WTC11 (cell line): ENCODE data around the gene MED12. TPM values are rescaled to one million over a fixed set of nuclear protein-coding genes. Genes with fewer than 3 reads are reported as not detected.

Experiments
- ATAC-seq: fragments of 200-7000 bp; cut with Tn5 transposase; 2 replicates; pipeline ENCODE4 v1.10.0; 2021; ENCODE audit warnings: mild to moderate bottlenecking, moderate library complexity
- CTCF ChIA-PET: fragments of 300-600 bp; sonication (Branson Sonifier 250); formaldehyde crosslinking; loops from one replicate; lab custom pipeline; 2021; ENCODE audit warnings: antibody characterized with exemption; lab: Charles Lee
- POLR2A ChIA-PET: fragments of 350-600 bp; sonication (Branson Sonifier 250); formaldehyde crosslinking; loops from one replicate; lab custom pipeline; 2021; ENCODE audit warnings: antibody characterized with exemption; lab: Charles Lee
- DNase-seq: peaks from one replicate; pipeline ENCODE4 v3.0.0; 2021; ENCODE audit warnings: low spot score
- H3K27ac Mint-ChIP-seq: 2 replicates; pipeline ENCODE4 v1.8.0; 2021; ENCODE audit warnings: mixed read lengths
- H3K27me3 Mint-ChIP-seq: 2 replicates; pipeline ENCODE4 v1.8.0; 2021; ENCODE audit warnings: low read depth, mild to moderate bottlenecking, moderate library complexity, mixed read lengths
- H3K36me3 Mint-ChIP-seq: 2 replicates; pipeline ENCODE4 v1.8.0; 2021; ENCODE audit warnings: mixed read lengths
- H3K4me1 Mint-ChIP-seq: 2 replicates; pipeline ENCODE4 v1.8.0; 2022; ENCODE audit warnings: mixed read lengths
- H3K4me3 Mint-ChIP-seq: 2 replicates; pipeline ENCODE4 v1.8.0; 2021; ENCODE audit warnings: mild to moderate bottlenecking, moderate library complexity, mixed read lengths
- H3K9me3 Mint-ChIP-seq: 2 replicates; pipeline ENCODE4 v1.8.0; 2021; ENCODE audit warnings: mixed read lengths
- ATF6 ChIP-seq: sonication (generic); formaldehyde crosslinking; IDR thresholded peaks from 2 replicates; pipeline ENCODE4 v1.8.1; 2023; ENCODE audit warnings: mild to moderate bottlenecking, missing genetic modification reagents
- E2F1 ChIP-seq: sonication (generic); formaldehyde crosslinking; IDR thresholded peaks from 2 replicates; pipeline ENCODE4 v1.8.0; 2022; ENCODE audit warnings: mild to moderate bottlenecking, missing genetic modification reagents
- E2F5 ChIP-seq: sonication (generic); formaldehyde crosslinking; IDR thresholded peaks from 2 replicates; pipeline ENCODE4 v1.8.1; 2022; ENCODE audit warnings: mild to moderate bottlenecking, moderate library complexity, missing genetic modification reagents
- ETV6 ChIP-seq: sonication (generic); formaldehyde crosslinking; IDR thresholded peaks from 2 replicates; pipeline ENCODE4 v1.8.1; 2022; ENCODE audit warnings: mild to moderate bottlenecking, missing genetic modification reagents
- GRHL2 ChIP-seq: fragments of 250-450 bp; sonication (Bioruptor Pico); IDR thresholded peaks from 2 replicates; pipeline ENCODE4 v1.8.0; 2022; ENCODE audit warnings: mild to moderate bottlenecking, moderate library complexity; ENCODE audit not compliant: insufficient replicate concordance, severe bottlenecking
- NR2C2 ChIP-seq: sonication (generic); formaldehyde crosslinking; IDR thresholded peaks from 2 replicates; pipeline ENCODE4 v1.8.0; 2022; ENCODE audit warnings: mild to moderate bottlenecking, missing genetic modification reagents
- OVOL2 ChIP-seq: fragments of 250-450 bp; sonication (Bioruptor Pico); IDR thresholded peaks from 2 replicates; pipeline ENCODE4 v1.9.0; 2021; ENCODE audit warnings: mild to moderate bottlenecking, borderline replicate concordance
- TEAD1 ChIP-seq: sonication (generic); formaldehyde crosslinking; IDR thresholded peaks from 2 replicates; pipeline ENCODE4 v1.8.0; 2022; ENCODE audit warnings: mild to moderate bottlenecking, missing genetic modification reagents
- USF2 ChIP-seq: sonication (generic); formaldehyde crosslinking; IDR thresholded peaks from 2 replicates; pipeline ENCODE4 v1.8.1; 2023; ENCODE audit warnings: mild to moderate bottlenecking, missing genetic modification reagents, moderate library complexity
- ZNF423 ChIP-seq: fragments of 250-450 bp; sonication (Bioruptor Pico); IDR thresholded peaks from 2 replicates; pipeline ENCODE4 v2.1.2; 2022; ENCODE audit warnings: mild to moderate bottlenecking, moderate library complexity
- total RNA-seq: library from RNA; stranded (reverse); gene quantifications from 3 replicates; pipeline ENCODE4 v1.2.3, GENCODE V29; 2021
- TF ChIP-seq, protein P1 (sequence below): fragments of 250-450 bp; sonication (Bioruptor Pico); IDR thresholded peaks from 2 replicates; pipeline ENCODE4 v1.9.0; 2021; ENCODE audit warnings: mild to moderate bottlenecking
- TF ChIP-seq, protein P2 (sequence below): sonication (generic); formaldehyde crosslinking; IDR thresholded peaks from 2 replicates; pipeline ENCODE4 v1.8.1; 2023; ENCODE audit warnings: mild to moderate bottlenecking, missing genetic modification reagents, moderate library complexity
- TF ChIP-seq, protein P3 (sequence below): sonication (generic); formaldehyde crosslinking; IDR thresholded peaks from 2 replicates; pipeline ENCODE4 v1.8.0; 2022; ENCODE audit warnings: mild to moderate bottlenecking, missing genetic modification reagents

The MED12 gene
- total RNA-seq, 1 experiment from 2014 or later = 35.6 TPM

- no peaks in the 10 kb centered on the region for H3K9me3 Mint-ChIP-seq
- H3K4me1 Mint-ChIP-seq = peaks cover 60% of the 10 kb centered on the region
- peak; percentile 44 for DNase-seq
- ATAC-seq = peak; percentile 14
- TF ChIP-seq ETV6 (CRISPR knock-in tag) (0 out of 2 replicates have a peak, but pooled peaks have one; percentile 28), USF2 (CRISPR knock-in tag) (no peak), TEAD1 (CRISPR knock-in tag) (peak; percentile 49; the same call in 1 of the 2 replicates), ZNF423 (0 out of 2 replicates have a peak, but pooled peaks have one; percentile 5)
- TF ChIP-seq, protein P1, sequence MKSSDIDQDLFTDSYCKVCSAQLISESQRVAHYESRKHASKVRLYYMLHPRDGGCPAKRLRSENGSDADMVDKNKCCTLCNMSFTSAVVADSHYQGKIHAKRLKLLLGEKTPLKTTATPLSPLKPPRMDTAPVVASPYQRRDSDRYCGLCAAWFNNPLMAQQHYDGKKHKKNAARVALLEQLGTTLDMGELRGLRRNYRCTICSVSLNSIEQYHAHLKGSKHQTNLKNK (CRISPR knock-in tag) = no peak
- no peaks in the 10 kb centered on the region; the same call in 1 of the 2 replicates for H3K27me3 Mint-ChIP-seq
- POLR2A ChIA-PET = interaction anchor here (1.0 to 1.2 kb wide), 2 partner anchors 19 to 83 kb away, joined by 3 to 5 read pairs; partner anchors contain the start of gene MED12
- 0 out of 2 replicates have a peak, but pooled peaks cover 3% of the 10 kb centered on the region for H3K36me3 Mint-ChIP-seq
- H3K27ac Mint-ChIP-seq = peak overlapping the region; percentile 96
- H3K4me3 Mint-ChIP-seq = peak overlapping the region; percentile 69
- CTCF ChIA-PET = interaction anchor here (0.7 to 1.1 kb wide), 4 partner anchors 10 to 80 kb away, joined by 3 to 6 read pairs (median 4); partner anchors contain the start of gene MED12
These were observed 18.7 kb upstream of the MED12 start for GRCh38 chrX:71099736-71100135.

DNA sequence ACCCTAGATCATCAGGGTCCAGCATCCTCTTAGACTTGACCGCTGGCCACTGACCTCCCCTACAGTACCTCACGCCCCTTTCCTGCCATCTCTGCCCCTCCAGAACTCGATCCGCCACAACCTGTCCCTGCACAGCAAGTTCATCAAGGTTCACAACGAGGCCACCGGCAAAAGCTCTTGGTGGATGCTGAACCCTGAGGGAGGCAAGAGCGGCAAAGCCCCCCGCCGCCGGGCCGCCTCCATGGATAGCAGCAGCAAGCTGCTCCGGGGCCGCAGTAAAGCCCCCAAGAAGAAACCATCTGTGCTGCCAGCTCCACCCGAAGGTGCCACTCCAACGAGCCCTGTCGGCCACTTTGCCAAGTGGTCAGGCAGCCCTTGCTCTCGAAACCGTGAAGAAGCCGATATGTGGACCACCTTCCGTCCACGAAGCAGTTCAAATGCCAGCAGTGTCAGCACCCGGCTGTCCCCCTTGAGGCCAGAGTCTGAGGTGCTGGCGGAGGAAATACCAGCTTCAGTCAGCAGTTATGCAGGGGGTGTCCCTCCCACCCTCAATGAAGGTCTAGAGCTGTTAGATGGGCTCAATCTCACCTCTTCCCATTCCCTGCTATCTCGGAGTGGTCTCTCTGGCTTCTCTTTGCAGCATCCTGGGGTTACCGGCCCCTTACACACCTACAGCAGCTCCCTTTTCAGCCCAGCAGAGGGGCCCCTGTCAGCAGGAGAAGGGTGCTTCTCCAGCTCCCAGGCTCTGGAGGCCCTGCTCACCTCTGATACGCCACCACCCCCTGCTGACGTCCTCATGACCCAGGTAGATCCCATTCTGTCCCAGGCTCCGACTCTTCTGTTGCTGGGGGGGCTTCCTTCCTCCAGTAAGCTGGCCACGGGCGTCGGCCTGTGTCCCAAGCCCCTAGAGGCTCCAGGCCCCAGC lies 17.6 kb upstream of the MED12 start:
- TF ChIP-seq, protein P2, sequence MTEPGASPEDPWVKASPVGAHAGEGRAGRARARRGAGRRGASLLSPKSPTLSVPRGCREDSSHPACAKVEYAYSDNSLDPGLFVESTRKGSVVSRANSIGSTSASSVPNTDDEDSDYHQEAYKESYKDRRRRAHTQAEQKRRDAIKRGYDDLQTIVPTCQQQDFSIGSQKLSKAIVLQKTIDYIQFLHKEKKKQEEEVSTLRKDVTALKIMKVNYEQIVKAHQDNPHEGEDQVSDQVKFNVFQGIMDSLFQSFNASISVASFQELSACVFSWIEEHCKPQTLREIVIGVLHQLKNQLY (CRISPR knock-in tag) = no peak
- TF ChIP-seq GRHL2 (CRISPR knock-in tag) = no peak
- TF ChIP-seq, protein P3, sequence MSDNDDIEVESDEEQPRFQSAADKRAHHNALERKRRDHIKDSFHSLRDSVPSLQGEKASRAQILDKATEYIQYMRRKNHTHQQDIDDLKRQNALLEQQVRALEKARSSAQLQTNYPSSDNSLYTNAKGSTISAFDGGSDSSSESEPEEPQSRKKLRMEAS = no peak
- TF ChIP-seq E2F5 (CRISPR knock-in tag) = no peak
- no peak for TF ChIP-seq OVOL2 (CRISPR knock-in tag)
- no peak for TF ChIP-seq ATF6 (CRISPR knock-in tag)
- TF ChIP-seq E2F1 (CRISPR knock-in tag) = no peak
- no peak for TF ChIP-seq NR2C2 (CRISPR knock-in tag)
- ChIA-PET POLR2A (interaction anchor here (0.7 kb wide), 1 partner anchor 17 kb away, joined by 4 read pairs; the partner anchor contains the start of gene MED12), CTCF (interaction anchor here (0.5 to 1.3 kb wide), 2 partner anchors 18 to 180 kb away, joined by 3 to 7 read pairs; partner anchors contain the start of gene MED12)
- DNase-seq (no peak), ATAC-seq (no peak)
- no peak overlapping the region; the same call in 1 of the 2 replicates for H3K27ac Mint-ChIP-seq
- H3K9me3 Mint-ChIP-seq = no peaks in the 10 kb centered on the region
- 0 out of 2 replicates have a peak, but pooled peaks cover 3% of the 10 kb centered on the region for H3K36me3 Mint-ChIP-seq
- H3K4me1 Mint-ChIP-seq = peaks cover 57% of the 10 kb centered on the region
- H3K27me3 Mint-ChIP-seq = no peaks in the 10 kb centered on the region; the same call in 1 of the 2 replicates
- peak overlapping the region; percentile 69 for H3K4me3 Mint-ChIP-seq
